HAP-1 (cell line): ENCODE measurements around the gene PALD1.

Experiments
- DNase-seq, 2 experiments: peaks; one replicate each; pipeline ENCODE4 v3.0.0-alpha.2; 2016 to 2020; ENCODE audit warnings: low spot score in 2 of 2
- H3K27me3 ChIP-seq: fragments of 250-450 bp; sonication (Bioruptor Pico); 2 replicates; pipeline ENCODE4 v1.5.1; 2020; ENCODE audit warnings: low read depth, mild to moderate bottlenecking, moderate library complexity
- H3K36me3 ChIP-seq: fragments of 250-450 bp; sonication (Bioruptor Pico); replicated peaks from 2 replicates; pipeline ENCODE4 v1.5.1; 2020; ENCODE audit warnings: mild to moderate bottlenecking
- H3K4me1 ChIP-seq: fragments of 250-450 bp; sonication (Bioruptor Pico); 2 replicates; pipeline ENCODE4 v1.5.1; 2020; ENCODE audit warnings: mild to moderate bottlenecking
- H3K4me3 ChIP-seq: fragments of 250-450 bp; sonication (Bioruptor Pico); 2 replicates; pipeline ENCODE4 v1.5.1; 2020; ENCODE audit warnings: mild to moderate bottlenecking, moderate library complexity
- H3K9me3 ChIP-seq: fragments of 250-450 bp; sonication (Bioruptor Pico); 2 replicates; pipeline ENCODE4 v1.5.1; 2020; ENCODE audit warnings: mild to moderate bottlenecking, moderate library complexity
- in situ Hi-C: fragments of 300-500 bp; cut with MboI; formaldehyde crosslinking; loops from 3 replicates; pipeline ENCODE4 v1.14.3; 2020; ENCODE audit warnings: low sequenced_read_pairs, inconsistent platforms, mixed read lengths

The PALD1 gene

GRCh38 chr10:70462349-70462984 is 16.1 kb upstream of the PALD1 start:
- in situ Hi-C loops: loop anchor here (10.0 kb wide), 1 partner anchor 302 kb away; no protein-coding TSS in a partner anchor
- peaks cover 10% of the 10 kb centered on the region for H3K4me1 ChIP-seq
- H3K9me3 ChIP-seq: no peaks in the 10 kb centered on the region

GRCh38 chr10:70465278-70465677 is 13.3 kb upstream of the PALD1 start:
- Histone ChIP-seq H3K27me3 (0 out of 2 replicates have a peak, but pooled peaks cover 4% of the 10 kb centered on the region), H3K4me1 (no peaks in the 10 kb centered on the region), H3K9me3 (no peaks in the 10 kb centered on the region), H3K4me3 (no peak overlapping the region), H3K36me3 (no peaks in the 10 kb centered on the region)
- in situ Hi-C loops: loop anchor here (10.0 kb wide), 1 partner anchor 300 kb away; no protein-coding TSS in a partner anchor
- no peak for DNase-seq

More at GRCh38 chr10:70462349-70462984, 16.1 kb upstream of the PALD1 start:
- Histone ChIP-seq H3K36me3 (no peaks in the 10 kb centered on the region), H3K4me3 (no peak overlapping the region), H3K27me3 (0 out of 2 replicates have a peak, but pooled peaks cover under 1% of the 10 kb centered on the region)
- no peak for DNase-seq

DNA sequence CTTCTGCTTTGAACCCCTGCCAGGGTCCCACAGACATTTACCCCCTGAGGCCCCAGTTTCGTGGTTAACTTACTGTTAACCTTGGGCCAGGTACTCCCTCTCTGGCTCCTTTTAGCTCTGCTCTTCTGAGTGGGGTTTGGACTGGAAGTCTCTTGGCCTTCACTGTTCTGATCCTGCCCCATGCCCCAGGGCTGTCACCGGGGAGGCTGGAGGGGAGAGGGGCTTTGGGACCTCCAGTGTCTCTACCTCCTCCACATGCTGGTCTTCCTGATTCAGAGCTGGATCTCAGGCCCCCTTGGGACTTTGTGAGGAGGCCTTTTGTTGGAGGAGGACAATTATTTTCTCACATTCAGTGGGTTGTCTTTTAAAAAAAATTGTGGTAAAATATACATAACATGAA is 12.7 kb upstream of the PALD1 start:
- no peaks in the 10 kb centered on the region for H3K9me3 ChIP-seq
- no peaks in the 10 kb centered on the region for H3K4me1 ChIP-seq
- H3K4me3 ChIP-seq: no peak overlapping the region
- no peak for DNase-seq
- no peaks in the 10 kb centered on the region for H3K36me3 ChIP-seq
- H3K27me3 ChIP-seq: 0 out of 2 replicates have a peak, but pooled peaks cover 4% of the 10 kb centered on the region
- in situ Hi-C loops: loop anchor here (10.0 kb wide), 1 partner anchor 299 kb away; no protein-coding TSS in a partner anchor

GRCh38 chr10:70466951-70467350 is 11.6 kb upstream of the PALD1 start:
- H3K4me1 ChIP-seq: no peaks in the 10 kb centered on the region
- in situ Hi-C loops: loop anchor here (10.0 kb wide), 1 partner anchor 298 kb away; no protein-coding TSS in a partner anchor
- 0 out of 2 replicates have a peak, but pooled peaks cover 4% of the 10 kb centered on the region for H3K27me3 ChIP-seq

GRCh38 chr10:70472799-70473454 is 5.6 kb upstream of the PALD1 start:
- Histone ChIP-seq H3K4me3 (no peak overlapping the region), H3K36me3 (no peaks in the 10 kb centered on the region), H3K4me1 (peaks cover 4% of the 10 kb centered on the region), H3K27me3 (no peaks in the 10 kb centered on the region), H3K9me3 (no peaks in the 10 kb centered on the region)
- in situ Hi-C loops: no loop called here
- DNase-seq: no peak

More at GRCh38 chr10:70466951-70467350, 11.6 kb upstream of the PALD1 start:
- Histone ChIP-seq H3K4me3 (no peak overlapping the region), H3K9me3 (no peaks in the 10 kb centered on the region), H3K36me3 (no peaks in the 10 kb centered on the region)
- no peak for DNase-seq

- Histone ChIP-seq H3K4me3 (no peak overlapping the region), H3K27me3 (no peaks in the 10 kb centered on the region), H3K9me3 (no peaks in the 10 kb centered on the region), H3K4me1 (peaks cover 6% of the 10 kb centered on the region), H3K36me3 (0 out of 2 replicates have a peak, but pooled peaks cover 2% of the 10 kb centered on the region)
- no peak for DNase-seq
- in situ Hi-C loops: no loop called here
Measured at GRCh38 chr10:70474780-70475179, 3.8 kb upstream of the PALD1 start.

DNA sequence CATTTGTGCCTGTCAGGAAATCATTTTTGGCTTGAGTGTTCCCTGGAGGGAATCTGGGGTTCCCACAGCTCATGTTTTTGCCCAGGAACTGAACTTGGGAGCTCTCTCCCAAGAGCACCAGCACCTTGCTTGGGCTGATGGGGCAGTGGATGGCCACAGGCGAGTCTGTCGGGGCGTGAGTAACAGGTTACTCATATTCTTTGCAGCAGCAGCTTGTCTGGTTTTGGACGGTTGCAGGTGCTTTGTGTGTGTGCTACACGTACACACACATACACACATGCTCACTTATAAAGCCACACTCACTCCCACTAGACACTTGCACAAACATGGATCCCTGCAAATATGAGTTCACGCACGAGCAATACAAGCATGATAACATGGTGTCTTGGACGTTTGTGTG is 2.9 kb upstream of the PALD1 start:
- DNase-seq: no peak
- H3K4me1 ChIP-seq: peaks cover 9% of the 10 kb centered on the region

GRCh38 chr10:70476249-70477035 is 2.1 kb upstream of the PALD1 start:
- Histone ChIP-seq H3K9me3 (no peaks in the 10 kb centered on the region), H3K36me3 (0 out of 2 replicates have a peak, but pooled peaks cover 2% of the 10 kb centered on the region), H3K4me1 (peaks cover 9% of the 10 kb centered on the region), H3K27me3 (no peaks in the 10 kb centered on the region), H3K4me3 (no peak overlapping the region)
- no peak for DNase-seq
- in situ Hi-C loops: no loop called here

More for the DNA sequence above, 2.9 kb upstream of the PALD1 start:
- Histone ChIP-seq H3K27me3 (no peaks in the 10 kb centered on the region), H3K4me3 (no peak overlapping the region), H3K9me3 (no peaks in the 10 kb centered on the region), H3K36me3 (0 out of 2 replicates have a peak, but pooled peaks cover 2% of the 10 kb centered on the region)
- in situ Hi-C loops: no loop called here

GRCh38 chr10:70477661-70478162 is 855 bp upstream of the PALD1 start:
- peak in 1 of 2 experiments; percentile 40 for DNase-seq
- Histone ChIP-seq H3K4me3 (peak overlapping the region; percentile 66), H3K27me3 (no peaks in the 10 kb centered on the region), H3K36me3 (0 out of 2 replicates have a peak, but pooled peaks cover 2% of the 10 kb centered on the region), H3K4me1 (peaks cover 9% of the 10 kb centered on the region), H3K9me3 (no peaks in the 10 kb centered on the region)
- in situ Hi-C loops: no loop called here

DNA sequence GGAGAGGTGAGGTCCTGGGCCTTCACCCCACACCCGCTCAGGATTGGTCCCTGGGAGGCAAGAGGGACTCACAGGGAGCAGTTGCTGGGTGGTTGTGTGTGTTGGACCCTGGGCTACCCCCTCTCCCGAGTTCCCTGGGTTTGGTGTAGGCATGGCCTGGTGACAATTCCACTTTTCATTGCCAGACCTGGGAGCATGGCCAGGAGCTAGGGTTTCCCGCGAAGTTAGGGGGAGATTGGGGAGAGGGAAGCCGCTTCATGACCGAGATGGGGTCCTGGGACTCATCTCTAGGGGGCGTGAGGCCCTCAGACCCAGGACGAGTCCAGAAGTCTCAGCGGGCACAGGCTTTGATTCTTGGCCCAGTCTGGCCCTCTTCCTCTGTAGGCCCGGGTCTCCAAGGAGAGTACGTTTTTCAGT is 606 bp downstream of the PALD1 start:
- in situ Hi-C loops: no loop called here
- H3K4me3 ChIP-seq: peak overlapping the region; percentile 66
- peaks cover 9% of the 10 kb centered on the region for H3K4me1 ChIP-seq
- H3K36me3 ChIP-seq: 0 out of 2 replicates have a peak, but pooled peaks cover 2% of the 10 kb centered on the region
- no peaks in the 10 kb centered on the region for H3K9me3 ChIP-seq
- no peaks in the 10 kb centered on the region for H3K27me3 ChIP-seq
- peak in 1 of 2 experiments; percentile 47 for DNase-seq

DNA sequence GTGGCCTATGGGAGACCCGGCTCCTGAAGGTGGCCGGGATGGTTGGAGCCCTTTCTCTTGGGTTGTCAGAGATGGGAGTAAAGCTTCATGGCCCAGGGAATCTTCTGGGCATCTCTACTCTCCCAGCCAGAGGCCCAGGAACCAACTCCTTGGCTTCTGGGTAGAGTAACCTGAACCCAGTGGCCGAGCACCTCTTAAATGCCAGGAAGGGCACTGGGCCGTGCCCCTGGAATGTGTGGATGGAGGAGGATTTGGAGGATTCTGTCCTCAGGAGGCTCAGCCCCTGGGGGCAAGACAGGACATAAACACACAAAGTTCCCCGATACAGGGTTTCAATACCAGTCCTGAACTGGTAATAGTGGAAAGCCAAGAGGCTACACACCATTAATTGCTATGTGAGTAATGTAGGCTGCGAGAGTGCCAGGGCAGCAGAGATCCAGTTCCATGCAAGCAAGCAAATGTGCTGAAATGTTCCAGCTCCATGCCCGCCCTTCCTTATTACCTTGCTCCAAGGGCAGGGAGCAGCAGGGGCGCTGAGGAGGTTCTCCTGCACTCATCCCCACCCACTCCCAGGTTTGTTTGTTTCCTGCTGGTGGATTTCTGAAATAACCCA is 1.2 kb downstream of the PALD1 start:
- Histone ChIP-seq H3K4me1 (peaks cover 9% of the 10 kb centered on the region), H3K4me3 (peak overlapping the region; percentile 66)
- in situ Hi-C loops: no loop called here

DNA sequence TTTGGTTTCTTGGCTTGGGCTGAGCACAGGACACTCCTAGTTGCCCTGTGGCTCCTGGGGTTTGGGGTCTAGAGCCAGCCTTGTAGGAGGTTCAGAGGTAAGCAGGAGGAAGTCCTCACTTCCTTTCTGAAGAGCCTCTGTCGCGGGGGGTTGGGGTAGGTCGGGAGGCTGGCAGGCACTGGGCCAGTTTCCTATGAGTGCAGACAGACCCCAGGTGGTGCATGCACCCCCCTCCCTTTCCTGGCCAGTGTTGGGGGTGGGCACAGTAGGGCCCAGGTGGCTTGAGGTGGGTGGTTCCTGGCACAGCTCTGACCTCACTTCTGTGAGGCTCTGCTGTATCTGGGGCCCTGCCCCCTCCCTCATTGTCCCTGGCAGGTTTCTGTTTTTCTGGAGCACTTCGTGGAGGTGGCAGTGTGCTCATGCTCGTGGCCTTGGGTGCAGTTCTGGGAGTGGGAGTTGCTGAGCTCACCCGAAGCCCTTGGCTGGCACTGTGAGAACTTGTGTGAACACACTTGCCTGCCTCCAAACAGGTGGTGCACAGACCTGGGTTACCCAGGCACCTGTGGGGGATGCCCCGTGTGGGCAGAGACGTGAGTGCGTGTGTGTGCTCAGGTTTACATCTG is 1.8 kb downstream of the PALD1 start:
- DNase-seq: no peak
- no peaks in the 10 kb centered on the region for H3K9me3 ChIP-seq
- peak overlapping the region; percentile 66 for H3K4me3 ChIP-seq
- H3K27me3 ChIP-seq: no peaks in the 10 kb centered on the region
- H3K36me3 ChIP-seq: peaks cover 6% of the 10 kb centered on the region
- peaks cover 9% of the 10 kb centered on the region for H3K4me1 ChIP-seq
- in situ Hi-C loops: no loop called here

More for the DNA sequence above, 1.2 kb downstream of the PALD1 start:
- H3K9me3 ChIP-seq: no peaks in the 10 kb centered on the region
- no peak for DNase-seq
- peaks cover 3% of the 10 kb centered on the region; the same call in 1 of the 2 replicates for H3K36me3 ChIP-seq
- H3K27me3 ChIP-seq: no peaks in the 10 kb centered on the region
